Amniotic stem cell (primary cell): ENCODE measurements around the gene MAGEA2.
"Not testable (repeated sequence)": the region's sequence is repeated elsewhere in the genome, so short reads cannot be mapped to it uniquely, and the experiment has no call there.

ENCODE experiments used
- DNase-seq: peaks from one replicate; lab custom pipeline; 2025; lab: John Stamatoyannopoulos, UW

The MAGEA2 gene, protein sequence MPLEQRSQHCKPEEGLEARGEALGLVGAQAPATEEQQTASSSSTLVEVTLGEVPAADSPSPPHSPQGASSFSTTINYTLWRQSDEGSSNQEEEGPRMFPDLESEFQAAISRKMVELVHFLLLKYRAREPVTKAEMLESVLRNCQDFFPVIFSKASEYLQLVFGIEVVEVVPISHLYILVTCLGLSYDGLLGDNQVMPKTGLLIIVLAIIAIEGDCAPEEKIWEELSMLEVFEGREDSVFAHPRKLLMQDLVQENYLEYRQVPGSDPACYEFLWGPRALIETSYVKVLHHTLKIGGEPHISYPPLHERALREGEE

DNA sequence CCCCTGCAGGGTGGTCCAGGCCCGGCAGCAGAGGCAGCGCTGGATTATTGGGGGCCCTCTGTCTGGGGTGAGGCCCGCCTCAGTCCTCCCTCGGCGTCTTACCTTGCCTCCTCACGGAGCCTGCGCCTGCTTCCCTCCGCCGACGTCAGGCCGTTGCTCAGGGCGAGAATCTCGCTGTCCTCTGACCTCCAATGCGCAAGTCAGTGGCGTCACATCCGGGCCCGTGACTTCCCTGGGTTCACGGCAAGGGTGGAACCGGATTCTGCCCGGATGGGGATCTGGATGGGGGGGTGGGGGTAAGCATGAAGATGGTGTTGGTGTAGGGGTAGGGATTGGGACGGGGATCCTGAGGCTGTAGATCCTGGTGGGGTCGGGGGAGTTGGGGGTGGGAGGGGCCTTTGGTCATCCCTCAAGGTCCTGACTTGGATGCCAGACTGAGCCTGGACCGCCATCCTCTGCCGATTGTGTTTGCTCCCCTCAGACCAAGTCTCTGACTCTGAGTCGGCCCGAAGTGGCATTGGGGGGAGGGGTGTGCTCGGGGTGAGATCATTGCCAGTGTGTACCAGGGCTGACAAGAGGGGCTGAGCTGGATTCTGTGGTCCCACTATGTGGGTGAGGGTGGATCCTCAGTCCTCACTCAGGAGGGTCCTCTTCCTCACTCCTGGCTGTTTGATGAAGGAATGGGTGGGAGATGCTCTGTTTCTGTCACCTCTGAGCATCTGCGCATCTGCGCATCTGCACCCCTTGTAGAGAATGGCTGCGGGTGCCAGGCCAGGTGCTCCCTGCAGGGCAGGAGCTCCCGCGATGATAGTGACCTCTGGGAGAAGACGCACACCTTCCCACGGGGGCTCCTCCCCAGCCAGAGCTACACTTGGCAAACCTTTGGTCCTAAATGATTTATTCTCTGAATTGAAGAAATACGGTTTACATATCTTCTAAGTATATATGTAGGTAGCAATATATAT lies at the start of gene MAGEA2:
Gene MAGEA2 (minus strand): TSS at position 157 of the 965 bp plus-strand sequence. CDS start 2,479 bp downstream, outside the sequence.
- not testable (repeated sequence) for DNase-seq

DNA sequence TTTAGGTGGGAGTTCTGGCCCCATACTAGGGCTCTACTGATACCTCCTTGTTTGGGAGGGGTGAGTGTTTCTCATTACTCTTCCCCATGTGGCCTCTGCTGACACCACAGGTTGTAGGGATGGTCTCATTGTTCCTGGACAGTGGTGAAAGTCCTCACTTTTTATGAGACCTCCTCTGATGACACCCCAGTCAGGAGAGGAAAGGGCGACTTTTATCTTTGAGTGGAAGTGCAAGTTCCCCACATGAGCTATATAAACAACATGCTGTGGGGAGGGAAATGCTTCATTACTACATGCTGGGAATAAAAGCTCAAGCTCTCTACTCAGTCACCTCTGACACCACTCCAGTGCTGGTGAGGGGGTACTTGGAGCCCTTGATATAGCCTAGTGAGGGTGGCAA lies 45.3 kb upstream of the MAGEA2 start:
- DNase-seq = no peak

DNA sequence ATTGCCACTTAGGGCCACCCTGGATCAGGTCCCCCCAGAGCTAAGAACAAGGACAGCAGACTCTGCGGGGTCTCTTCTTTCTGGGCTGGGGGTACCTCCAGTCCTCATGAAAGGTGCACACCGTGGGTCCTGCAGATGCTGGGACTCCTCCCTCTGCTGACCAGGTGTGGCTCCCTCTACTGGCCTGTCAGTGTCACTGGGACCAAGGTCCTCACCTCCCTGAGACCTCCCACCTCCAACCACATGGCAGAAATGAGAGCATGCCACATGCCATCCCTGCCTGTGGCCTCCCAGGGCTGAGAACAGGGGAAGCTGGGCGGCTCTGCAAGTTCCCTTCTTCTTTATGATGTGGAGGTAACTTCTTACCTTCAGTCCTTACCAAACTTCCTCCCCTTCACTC lies 33.4 kb upstream of the MAGEA2 start:
- not testable (repeated sequence) for DNase-seq

DNA sequence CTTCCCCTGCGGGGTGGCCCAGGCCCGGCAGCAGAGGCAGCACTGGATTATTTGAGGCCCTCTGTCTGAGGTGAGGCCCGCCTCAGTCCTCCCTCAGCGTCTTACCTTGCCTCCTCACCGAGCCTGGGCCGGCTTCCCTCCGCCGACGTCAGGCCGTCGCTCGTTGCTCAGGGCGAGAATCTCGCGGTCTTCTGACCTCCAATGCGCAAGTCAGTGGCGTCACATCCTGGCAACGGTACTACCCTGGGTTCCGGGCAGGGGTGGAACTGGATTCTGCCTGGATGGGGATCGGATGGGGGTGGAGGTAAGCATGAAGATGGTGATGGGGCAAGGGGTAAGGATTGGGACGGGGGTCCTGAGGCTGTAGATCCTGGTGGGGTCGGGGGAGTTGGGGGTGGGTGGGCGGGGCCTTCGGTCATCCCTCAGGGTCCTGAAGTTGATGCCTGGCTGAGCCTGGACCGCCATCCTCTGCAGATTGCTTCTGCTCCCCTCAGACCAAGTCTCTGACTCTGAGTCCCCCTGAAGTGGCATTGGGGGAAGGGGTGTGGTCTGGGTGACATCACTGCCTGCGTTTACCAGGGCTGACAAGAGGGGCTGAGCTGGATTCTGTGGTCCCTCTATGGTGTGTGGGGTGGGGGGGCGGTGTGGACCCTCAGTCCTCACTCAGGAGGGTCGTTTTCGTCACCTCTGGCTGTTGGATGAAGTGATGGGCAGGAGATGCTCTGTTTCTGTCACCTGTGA lies 16.1 kb upstream of the MAGEA2 start, which contains the start of gene MAGEA6:
Gene MAGEA6 (minus strand): TSS at position 141 of the 741 bp plus-strand sequence. CDS start 2,039 bp downstream, outside the sequence.
- not testable (repeated sequence) for DNase-seq

DNA sequence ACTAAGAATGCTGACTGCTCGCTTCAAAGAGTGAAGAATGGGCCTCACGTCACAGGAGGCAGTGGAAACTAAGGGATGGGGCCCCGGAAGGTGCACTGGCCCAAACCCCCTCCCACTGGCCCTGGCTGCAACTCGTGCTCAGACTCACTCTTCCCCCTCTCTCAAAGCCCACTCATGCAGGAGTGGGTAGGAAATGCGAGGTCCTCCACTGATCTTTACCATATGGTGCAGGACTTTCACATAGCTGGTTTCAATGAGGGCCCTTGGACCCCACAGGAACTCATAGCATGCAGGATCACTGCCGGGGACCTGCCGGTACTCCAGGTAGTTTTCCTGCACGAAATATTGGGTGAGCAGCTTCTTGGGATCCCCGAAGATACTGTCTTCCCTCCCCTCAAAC lies 12.9 kb upstream of the MAGEA2 start:
- not testable (repeated sequence) for DNase-seq

DNA sequence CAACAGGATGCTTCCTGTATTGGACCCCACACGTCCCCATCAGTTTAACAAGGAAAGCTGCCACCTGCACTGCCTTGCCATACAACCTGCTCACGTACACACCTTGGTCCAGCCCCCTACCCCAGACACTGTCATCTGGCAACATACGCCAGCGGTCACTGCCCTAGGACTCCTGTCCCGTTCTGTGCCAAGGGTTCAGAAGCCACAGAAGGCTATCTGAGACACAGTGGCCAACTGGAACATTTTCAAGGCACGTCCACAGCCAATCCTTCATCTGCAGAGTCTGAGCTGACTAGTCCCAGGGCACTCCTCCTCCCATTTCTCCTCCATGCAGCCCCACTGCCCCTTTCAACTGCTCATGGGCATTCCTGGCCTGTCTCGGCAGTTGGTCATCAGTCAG lies 7.9 kb upstream of the MAGEA2 start:
- DNase-seq = not testable (repeated sequence)

DNA sequence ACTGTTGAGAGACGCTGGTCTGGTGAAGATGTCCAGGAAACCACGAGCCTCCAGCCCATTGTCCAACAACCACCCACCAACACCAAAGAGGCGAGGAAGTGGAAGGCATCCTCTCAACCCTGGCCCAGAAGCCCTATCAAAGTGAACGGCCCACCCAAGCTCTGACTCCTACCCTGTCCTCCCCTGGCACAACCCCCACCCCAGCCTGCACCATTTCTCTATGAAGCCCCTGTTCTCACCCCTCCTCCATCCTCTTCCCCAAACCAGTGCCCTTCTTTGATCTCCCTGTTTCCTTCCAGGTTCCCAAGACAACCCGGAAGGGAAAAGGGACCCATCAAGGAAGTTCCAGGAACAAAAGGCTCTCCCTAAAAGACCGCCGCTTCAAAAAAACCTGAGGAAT lies 5.9 kb upstream of the MAGEA2 start:
- DNase-seq = not testable (repeated sequence)

DNA sequence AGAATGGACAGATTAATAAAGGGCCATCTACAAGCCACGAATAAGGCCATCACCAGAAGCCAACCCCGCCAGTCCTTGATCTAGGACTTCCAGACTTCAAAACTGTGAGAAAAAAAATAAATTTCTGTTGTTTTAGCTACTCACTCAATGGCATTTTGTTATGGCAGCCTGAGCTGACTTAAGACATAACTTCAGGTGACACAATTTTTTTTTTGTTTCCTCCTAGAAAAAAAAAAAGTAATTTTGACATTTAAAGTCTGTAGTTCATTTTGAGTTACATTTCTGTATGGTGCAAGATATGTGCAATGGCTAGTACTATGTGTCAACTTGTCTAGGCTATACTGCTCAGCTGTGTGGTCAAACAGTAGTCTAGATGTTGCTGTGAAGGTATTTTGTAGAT lies 5.3 kb upstream of the MAGEA2 start, which contains the start of gene CSAG3:
Gene CSAG3 (plus strand): TSS at position 301 of the 400 bp plus-strand sequence.
- DNase-seq = not testable (repeated sequence)

DNA sequence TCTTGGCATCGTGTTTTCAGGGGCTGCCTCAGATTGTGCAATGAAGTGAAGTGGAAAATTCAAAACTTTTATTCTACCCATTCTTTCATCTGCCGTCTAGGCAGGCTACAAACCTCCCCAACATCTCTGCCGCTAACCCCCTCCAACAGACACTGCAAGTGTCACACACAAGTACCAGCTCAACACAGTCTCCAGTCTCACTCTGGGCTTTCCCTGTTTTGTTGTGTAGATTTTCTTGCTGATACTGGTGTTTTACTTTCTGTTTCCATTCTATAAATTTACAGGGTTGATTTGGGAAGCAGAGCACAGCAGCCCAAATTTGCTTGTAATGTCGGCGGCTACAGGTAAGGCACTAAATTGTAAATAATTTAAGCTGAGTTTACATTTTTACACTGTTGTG lies 1.2 kb upstream of the MAGEA2 start:
- DNase-seq = not testable (repeated sequence)

DNA sequence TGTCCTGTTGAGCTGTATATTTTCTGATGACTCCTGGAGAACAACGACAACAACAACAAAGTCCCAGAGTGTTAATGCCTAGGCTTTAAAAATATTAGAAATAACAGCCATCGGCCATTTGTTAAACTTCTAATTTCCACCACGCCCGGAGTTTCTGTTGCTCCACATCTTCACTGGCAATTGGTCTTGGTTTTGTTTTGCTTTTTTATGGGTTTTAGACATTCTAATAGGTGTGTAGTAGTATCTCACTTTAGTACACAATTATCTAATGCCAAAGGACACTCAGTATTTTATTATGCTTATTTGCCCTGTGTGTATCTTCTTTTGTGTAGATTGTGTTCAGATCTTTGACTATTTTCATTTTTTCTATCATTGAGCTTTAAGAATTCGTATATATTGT lies 15.1 kb downstream of the MAGEA2 start:
- DNase-seq = no peak

DNA sequence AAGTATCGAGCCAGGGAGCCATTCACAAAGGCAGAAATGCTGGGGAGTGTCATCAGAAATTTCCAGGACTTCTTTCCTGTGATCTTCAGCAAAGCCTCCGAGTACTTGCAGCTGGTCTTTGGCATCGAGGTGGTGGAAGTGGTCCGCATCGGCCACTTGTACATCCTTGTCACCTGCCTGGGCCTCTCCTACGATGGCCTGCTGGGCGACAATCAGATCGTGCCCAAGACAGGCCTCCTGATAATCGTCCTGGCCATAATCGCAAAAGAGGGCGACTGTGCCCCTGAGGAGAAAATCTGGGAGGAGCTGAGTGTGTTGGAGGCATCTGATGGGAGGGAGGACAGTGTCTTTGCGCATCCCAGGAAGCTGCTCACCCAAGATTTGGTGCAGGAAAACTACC lies 17.1 kb downstream of the MAGEA2 start:
- DNase-seq = not testable (repeated sequence)

DNA sequence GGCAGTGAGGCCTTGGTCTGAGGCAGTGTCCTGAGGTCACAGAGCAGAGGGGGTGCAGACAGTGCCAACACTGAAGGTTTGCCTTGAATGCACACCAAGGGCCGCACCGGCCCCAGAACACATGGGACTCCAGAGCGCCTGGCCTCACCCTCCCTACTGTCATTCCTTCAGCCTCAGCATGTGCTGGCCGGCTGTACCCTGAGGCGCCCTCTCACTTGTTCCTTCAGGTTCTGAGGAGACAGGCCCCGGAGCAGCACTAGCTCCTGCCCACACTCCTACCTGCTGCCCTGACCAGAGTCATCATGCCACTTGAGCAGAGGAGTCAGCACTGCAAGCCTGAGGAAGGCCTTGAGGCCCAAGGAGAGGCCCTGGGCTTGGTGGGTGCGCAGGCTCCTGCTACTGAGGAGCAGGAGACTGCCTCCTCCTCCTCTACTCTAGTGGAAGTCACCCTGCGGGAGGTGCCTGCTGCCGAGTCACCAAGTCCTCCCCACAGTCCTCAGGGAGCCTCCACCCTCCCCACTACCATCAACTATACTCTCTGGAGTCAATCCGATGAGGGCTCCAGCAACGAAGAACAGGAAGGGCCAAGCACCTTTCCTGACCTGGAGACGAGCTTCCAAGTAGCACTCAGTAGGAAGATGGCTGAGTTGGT lies 17.7 kb downstream of the MAGEA2 start:
- DNase-seq = no peak

DNA sequence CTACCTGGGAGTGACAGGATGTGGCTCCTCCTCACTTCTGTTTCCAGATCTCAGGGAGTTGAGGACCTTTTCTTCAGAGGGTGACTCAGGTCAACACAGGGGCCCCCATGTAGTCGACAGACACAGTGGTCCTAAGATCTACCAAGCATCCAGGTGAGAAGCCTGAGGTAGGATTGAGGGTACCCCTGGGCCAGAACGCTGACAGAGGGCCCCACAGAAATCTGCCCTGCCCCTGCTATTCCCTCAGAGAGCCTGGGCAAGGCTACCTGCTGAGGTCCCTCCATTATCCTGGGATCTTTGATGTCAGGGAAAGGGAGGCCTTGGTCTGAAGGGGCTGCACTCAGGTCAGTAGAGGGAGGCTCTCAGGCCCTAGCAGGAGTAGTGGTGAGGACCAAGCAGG lies 18.5 kb downstream of the MAGEA2 start:
- DNase-seq = no peak

DNA sequence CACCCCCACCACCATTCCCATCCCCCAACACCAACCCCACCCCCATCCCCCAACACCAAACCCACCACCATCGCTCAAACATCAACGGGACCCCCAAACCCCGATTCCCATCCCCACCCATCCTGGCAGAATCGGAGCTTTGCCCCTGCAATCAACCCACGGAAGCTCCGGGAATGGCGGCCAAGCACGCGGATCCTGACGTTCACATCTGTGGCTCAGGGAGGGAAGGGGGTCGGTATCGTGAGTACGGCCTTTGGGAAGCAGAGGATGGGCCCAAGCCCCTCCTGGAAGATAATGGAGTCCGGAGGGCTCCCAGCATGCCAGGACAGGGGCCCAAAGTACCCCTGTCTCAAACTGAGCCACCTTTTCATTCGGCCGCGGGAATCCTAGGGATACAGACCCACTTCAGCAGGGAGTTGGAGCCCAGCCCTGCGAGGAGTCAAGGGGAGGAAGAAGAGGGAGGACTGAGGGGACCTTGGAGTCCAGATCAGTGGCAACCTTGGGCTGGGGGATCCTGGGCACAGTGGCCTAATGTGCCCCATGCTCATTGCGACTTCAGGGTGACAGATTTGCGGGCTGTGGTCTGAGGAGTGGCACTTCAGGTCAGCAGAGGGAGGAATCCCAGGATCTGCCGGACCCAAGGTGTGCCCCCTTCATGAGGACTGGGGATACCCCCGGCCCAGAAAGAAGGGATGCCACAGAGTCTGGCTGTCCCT lies 19.3 kb downstream of the MAGEA2 start:
- not testable (repeated sequence) for DNase-seq

DNA sequence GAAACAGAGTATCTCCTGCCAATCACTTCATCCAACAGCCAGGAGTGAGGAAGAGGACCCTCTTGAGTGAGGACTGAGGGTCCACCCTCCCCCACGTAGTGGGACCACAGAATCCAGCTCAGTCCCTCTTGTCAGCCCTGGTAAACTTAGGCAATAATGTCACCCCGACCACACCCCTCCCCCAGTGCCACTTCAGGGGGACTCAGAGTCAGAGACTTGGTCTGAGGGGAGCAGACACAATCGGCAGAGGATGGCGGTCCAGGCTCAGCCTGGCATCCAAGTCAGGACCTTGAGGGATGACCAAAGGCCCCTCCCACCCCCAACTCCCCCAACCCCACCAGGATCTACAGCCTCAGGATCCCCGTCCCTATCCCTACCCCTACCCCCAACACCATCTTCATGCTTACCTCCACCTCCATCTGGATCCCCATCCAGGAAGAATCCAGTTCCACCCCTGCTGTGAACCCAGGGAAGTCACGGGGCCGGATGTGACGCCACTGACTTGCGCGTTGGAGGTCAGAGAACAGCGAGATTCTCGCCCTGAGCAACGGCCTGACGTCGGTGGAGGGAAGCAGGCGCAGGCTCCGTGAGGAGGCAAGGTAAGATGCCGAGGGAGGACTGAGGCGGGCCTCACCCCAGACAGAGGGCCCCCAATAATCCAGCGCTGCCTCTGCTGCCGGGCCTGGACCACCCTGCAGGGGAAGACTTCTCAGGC lies 20.2 kb downstream of the MAGEA2 start, which contains the start of the genes CSAG1 and MAGEA12:
Gene CSAG1 (minus strand): TSS at position 461 of the 715 bp plus-strand sequence. CDS start 1,261 bp downstream, outside the sequence.
Gene MAGEA12 (plus strand): TSS at position 497 of the 715 bp plus-strand sequence. CDS start 2,405 bp downstream, outside the sequence.
- DNase-seq = no peak

DNA sequence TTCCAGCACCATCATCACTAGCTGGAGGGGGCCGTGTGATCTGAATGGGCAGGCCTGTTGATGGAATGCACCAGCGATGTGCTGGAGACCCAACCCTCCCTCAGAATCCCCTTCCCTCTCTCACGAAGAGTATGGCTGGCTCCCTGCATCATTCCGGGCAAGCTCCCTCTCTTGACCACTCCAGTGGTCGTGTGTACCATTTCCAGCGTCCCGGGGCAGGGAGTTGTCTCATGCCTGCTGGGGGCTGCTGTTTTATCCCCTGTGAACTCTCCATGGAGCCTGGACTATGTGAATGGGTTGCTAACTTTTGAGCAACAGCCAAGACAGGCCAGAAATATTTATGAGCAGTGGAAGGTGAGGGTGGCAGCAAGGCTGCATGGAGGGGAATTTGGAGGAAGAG lies 28.2 kb downstream of the MAGEA2 start:
- no peak for DNase-seq

DNA sequence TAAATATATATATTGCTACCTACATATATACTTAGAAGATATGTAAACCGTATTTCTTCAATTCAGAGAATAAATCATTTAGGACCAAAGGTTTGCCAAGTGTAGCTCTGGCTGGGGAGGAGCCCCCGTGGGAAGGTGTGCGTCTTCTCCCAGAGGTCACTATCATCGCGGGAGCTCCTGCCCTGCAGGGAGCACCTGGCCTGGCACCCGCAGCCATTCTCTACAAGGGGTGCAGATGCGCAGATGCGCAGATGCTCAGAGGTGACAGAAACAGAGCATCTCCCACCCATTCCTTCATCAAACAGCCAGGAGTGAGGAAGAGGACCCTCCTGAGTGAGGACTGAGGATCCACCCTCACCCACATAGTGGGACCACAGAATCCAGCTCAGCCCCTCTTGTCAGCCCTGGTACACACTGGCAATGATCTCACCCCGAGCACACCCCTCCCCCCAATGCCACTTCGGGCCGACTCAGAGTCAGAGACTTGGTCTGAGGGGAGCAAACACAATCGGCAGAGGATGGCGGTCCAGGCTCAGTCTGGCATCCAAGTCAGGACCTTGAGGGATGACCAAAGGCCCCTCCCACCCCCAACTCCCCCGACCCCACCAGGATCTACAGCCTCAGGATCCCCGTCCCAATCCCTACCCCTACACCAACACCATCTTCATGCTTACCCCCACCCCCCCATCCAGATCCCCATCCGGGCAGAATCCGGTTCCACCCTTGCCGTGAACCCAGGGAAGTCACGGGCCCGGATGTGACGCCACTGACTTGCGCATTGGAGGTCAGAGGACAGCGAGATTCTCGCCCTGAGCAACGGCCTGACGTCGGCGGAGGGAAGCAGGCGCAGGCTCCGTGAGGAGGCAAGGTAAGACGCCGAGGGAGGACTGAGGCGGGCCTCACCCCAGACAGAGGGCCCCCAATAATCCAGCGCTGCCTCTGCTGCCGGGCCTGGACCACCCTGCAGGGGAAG lies 39.5 kb downstream of the MAGEA2 start, which contains the start of gene MAGEA2B:
Gene MAGEA2B (plus strand): TSS at position 814 of the 973 bp plus-strand sequence. CDS start 2,479 bp downstream, outside the sequence.
- DNase-seq = not testable (repeated sequence)

DNA sequence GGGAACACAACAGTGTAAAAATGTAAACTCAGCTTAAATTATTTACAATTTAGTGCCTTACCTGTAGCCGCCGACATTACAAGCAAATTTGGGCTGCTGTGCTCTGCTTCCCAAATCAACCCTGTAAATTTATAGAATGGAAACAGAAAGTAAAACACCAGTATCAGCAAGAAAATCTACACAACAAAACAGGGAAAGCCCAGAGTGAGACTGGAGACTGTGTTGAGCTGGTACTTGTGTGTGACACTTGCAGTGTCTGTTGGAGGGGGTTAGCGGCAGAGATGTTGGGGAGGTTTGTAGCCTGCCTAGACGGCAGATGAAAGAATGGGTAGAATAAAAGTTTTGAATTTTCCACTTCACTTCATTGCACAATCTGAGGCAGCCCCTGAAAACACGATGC lies 40.4 kb downstream of the MAGEA2 start:
- DNase-seq = not testable (repeated sequence)
